SK-N-SH (cell line): ENCODE data around the gene TRIM3. TPM values are rescaled to one million over a fixed set of nuclear protein-coding genes. Genes with fewer than 3 reads are reported as not detected.
A peak's percentile ranks its signal among the peaks of the same experiment; 100 is the strongest.

Experiments used
- CTCF ChIA-PET: fragments of 300-600, 350-600 bp; formaldehyde crosslinking; extraction: SDS; loops from one replicate; lab custom pipeline; 2021; lab: Yijun Ruan, JAX
- POLR2A ChIA-PET: fragments of 350-600 bp; sonication (Branson Sonifier 250); formaldehyde crosslinking; extraction: SDS; loops from one replicate; lab custom pipeline; 2020; ENCODE audit warnings: antibody characterized with exemption, inconsistent platforms; lab: Yijun Ruan, JAX
- DNase-seq: peaks from one replicate; pipeline ENCODE4 v3.0.0; 2012
- H2AFZ ChIP-seq: fragments of 200-600 bp; sonication (generic); 2 replicates; pipeline ENCODE4 v1.8.1; 2016; ENCODE audit warnings: antibody characterized with exemption, mild to moderate bottlenecking, low read depth
- H3F3A ChIP-seq: fragments of 200-600 bp; sonication (generic); replicated peaks from 2 replicates; pipeline ENCODE3; 2016; ENCODE audit warnings: antibody characterized with exemption, mild to moderate bottlenecking; ENCODE audit not compliant: insufficient read depth
- H3K27ac ChIP-seq, 2 experiments: fragments of 200-500 bp in 1 of 2; fragments of 200-600 bp in 1 of 2; sonication (Bioruptor generic) in 1 of 2; sonication (generic), shearing (Covaris generic) in 1 of 2; 2 replicates each; pipeline versions ENCODE4 v1.5.1 to v1.6.1; 2014 to 2016; ENCODE audit warnings: low read depth in 2 of 2, inconsistent platforms in 1 of 2, low read length in 1 of 2, mild to moderate bottlenecking in 1 of 2, mixed read lengths in 1 of 2
- H3K27me3 ChIP-seq: fragments of 200-600 bp; sonication (generic), shearing (Covaris generic); 2 replicates; pipeline ENCODE4 v1.6.1; 2016; ENCODE audit warnings: mixed run types; ENCODE audit not compliant: insufficient read depth
- H3K36me3 ChIP-seq, 2 experiments: fragments of 200-500 bp in 1 of 2; fragments of 200-600 bp in 1 of 2; sonication (Bioruptor generic) in 1 of 2; sonication (generic) in 1 of 2; replicated peaks in 1 of 2; 2 replicates each; pipeline versions ENCODE3 to v1.5.1; 2014 to 2016; ENCODE audit warnings: low read length in 1 of 2, mild to moderate bottlenecking in 1 of 2; ENCODE audit not compliant: insufficient read depth in 2 of 2, control insufficient read depth in 1 of 2
- H3K4me1 ChIP-seq, 2 experiments: fragments of 200-500 bp in 1 of 2; fragments of 200-600 bp in 1 of 2; sonication (Bioruptor generic) in 1 of 2; sonication (generic), shearing (Covaris generic) in 1 of 2; 2 replicates each; pipeline versions ENCODE4 v1.5.1 to v1.6.1; 2014 to 2016; ENCODE audit warnings: low read depth in 1 of 2, low read length in 1 of 2, mixed run types in 1 of 2; ENCODE audit not compliant: insufficient read depth in 2 of 2, control insufficient read depth in 1 of 2
- H3K4me2 ChIP-seq: fragments of 200-600 bp; sonication (generic), shearing (Covaris generic); 2 replicates; pipeline ENCODE4 v1.6.1; 2017; ENCODE audit warnings: mixed run types
- H3K4me3 ChIP-seq, 2 experiments: fragments of 200-500 bp in 1 of 2; fragments of 200-600 bp in 1 of 2; sonication (Bioruptor generic) in 1 of 2; sonication (generic), shearing (Covaris generic) in 1 of 2; 2 replicates each; pipeline versions ENCODE4 v1.5.1 to v1.8.1; 2014 to 2016; ENCODE audit warnings: low read depth in 2 of 2, inconsistent platforms in 1 of 2, low read length in 1 of 2, mild to moderate bottlenecking in 1 of 2, mixed read lengths in 1 of 2, moderate library complexity in 1 of 2
- H3K79me2 ChIP-seq: fragments of 200-600 bp; sonication (generic); 2 replicates; pipeline ENCODE4 v1.8.1; 2017; ENCODE audit warnings: mild to moderate bottlenecking; ENCODE audit not compliant: insufficient read depth
- H3K9ac ChIP-seq: fragments of 200-600 bp; sonication (generic); 2 replicates; pipeline ENCODE4 v1.6.1; 2017; ENCODE audit warnings: mixed run types
- H3K9me2 ChIP-seq: fragments of 200-600 bp; sonication (generic); 2 replicates; pipeline ENCODE4 v1.6.1; 2017; ENCODE audit warnings: mixed run types
- H3K9me3 ChIP-seq: fragments of 200-600 bp; sonication (generic); 2 replicates; pipeline ENCODE4 v1.6.1; 2017; ENCODE audit warnings: mixed run types, mild to moderate bottlenecking, moderate library complexity
- H4K20me1 ChIP-seq: fragments of 200-600 bp; sonication (generic); 2 replicates; pipeline ENCODE4 v1.6.1; 2017; ENCODE audit warnings: mild to moderate bottlenecking, mixed run types; ENCODE audit not compliant: insufficient read depth
- FOSL2 ChIP-seq: IDR thresholded peaks from 2 replicates; pipeline ENCODE4 v1.4.0; 2012; ENCODE audit warnings: low read depth, mild to moderate bottlenecking, moderate library complexity, borderline replicate concordance
- JUND ChIP-seq: IDR thresholded peaks from 2 replicates; pipeline ENCODE4 v1.4.0; 2012
- MXI1 ChIP-seq: IDR thresholded peaks from 2 replicates; pipeline ENCODE4 v1.6.1; 2012; ENCODE audit warnings: mild to moderate bottlenecking, low read depth, low read length, improper control_type of control experiment
- NRF1 ChIP-seq: IDR thresholded peaks from 2 replicates; pipeline ENCODE4 v1.6.1; 2012; ENCODE audit warnings: low read depth, mild to moderate bottlenecking, low read length
- POLR2AphosphoS5 ChIP-seq: IDR thresholded peaks from 2 replicates; pipeline ENCODE4 v1.6.1; 2012; ENCODE audit warnings: low read depth, low read length
- RAD21 ChIP-seq: IDR thresholded peaks from 2 replicates; pipeline ENCODE4 v1.6.1; 2012; ENCODE audit warnings: mild to moderate bottlenecking, low read length
- SMC3 ChIP-seq: IDR thresholded peaks from 2 replicates; pipeline ENCODE4 v1.6.1; 2012; ENCODE audit warnings: low read depth, low read length, improper control_type of control experiment
- YY1 ChIP-seq: IDR thresholded peaks from 2 replicates; pipeline ENCODE4 v1.4.0; 2012; ENCODE audit warnings: low read depth, mild to moderate bottlenecking
- WGBS: methylation state at CpG from one replicate; pipeline ENCODE4 v1.1.6; 2017; ENCODE audit warnings: low lambda C conversion rate; 5-methylcytosine and 5-hydroxymethylcytosine counted together
- polyA plus RNA-seq, 3 experiments: library from polyadenylated mRNA; depleted of rRNA; stranded (reverse); fragments of >200 nt; gene quantifications; 2 replicates each; pipeline ENCODE4 v1.2.3, GENCODE V29; 2012
- TF ChIP-seq, protein P1 (sequence below): IDR thresholded peaks from 2 replicates; pipeline ENCODE4 v1.6.1; 2012; ENCODE audit warnings: mild to moderate bottlenecking, low read depth, low read length, moderate library complexity
- TF ChIP-seq, protein P2 (sequence below): fragments of 200-600 bp; sonication (generic); IDR thresholded peaks from 2 replicates; pipeline ENCODE4 v1.6.1; 2017; ENCODE audit warnings: antibody characterized with exemption, mild to moderate bottlenecking, moderate library complexity
- TF ChIP-seq, protein P3 (sequence below): IDR thresholded peaks from 2 replicates; pipeline ENCODE4 v1.4.0; 2012; ENCODE audit warnings: low read depth, borderline replicate concordance

TRIM3 gene
- polyA plus RNA-seq, 1 of the 3 experiments (the other 2 are of a cell fraction): 22.8 TPM

DNA sequence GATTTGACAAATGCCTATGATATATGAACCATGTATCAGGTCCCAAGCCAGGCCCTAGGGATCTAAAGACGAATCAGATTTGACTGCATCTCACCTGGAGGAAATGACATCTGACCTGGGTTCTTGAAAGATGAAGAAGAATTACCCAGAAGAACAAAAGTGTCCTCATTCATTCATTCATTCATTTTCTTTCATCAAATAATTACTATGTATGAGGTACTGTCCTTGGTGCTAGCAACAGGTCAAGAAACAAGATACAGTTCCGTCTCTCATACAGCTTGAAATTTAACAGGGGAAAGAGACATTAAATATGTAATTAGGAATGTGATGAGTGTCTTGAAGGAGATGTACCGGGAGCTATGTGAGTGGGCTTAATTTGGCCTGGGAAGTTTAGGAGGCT, 53.1 kb downstream of the TRIM3 start:
- Histone ChIP-seq H3K9me3 (no peaks in the 10 kb centered on the region), H3K4me1 (peaks cover 0 to 8% of the 10 kb centered on the region in 2 experiments; a peak in 1 of 4 replicates), H3K36me3 (no peaks in the 10 kb centered on the region), H3K27ac (no peak overlapping the region), H4K20me1 (no peaks in the 10 kb centered on the region), H3K9ac (no peak overlapping the region), H3F3A (no peaks in the 10 kb centered on the region), H2AFZ (no peak overlapping the region), H3K4me2 (no peak overlapping the region), H3K27me3 (no peaks in the 10 kb centered on the region), H3K9me2 (no peaks in the 10 kb centered on the region), H3K4me3 (no peak overlapping the region), H3K79me2 (0 out of 2 replicates have a peak, but pooled peaks cover 5% of the 10 kb centered on the region)
- ChIA-PET POLR2A (no interaction called here), CTCF (interaction anchor here (1.6 to 4.1 kb wide), 4 partner anchors 18 to 285 kb away, joined by 7 to 14 read pairs (median 10); no protein-coding TSS in a partner anchor)
- 90% methylated on average over 3 of the region's 3 CpGs for WGBS
- no peak for DNase-seq
- TF ChIP-seq, protein P1, sequence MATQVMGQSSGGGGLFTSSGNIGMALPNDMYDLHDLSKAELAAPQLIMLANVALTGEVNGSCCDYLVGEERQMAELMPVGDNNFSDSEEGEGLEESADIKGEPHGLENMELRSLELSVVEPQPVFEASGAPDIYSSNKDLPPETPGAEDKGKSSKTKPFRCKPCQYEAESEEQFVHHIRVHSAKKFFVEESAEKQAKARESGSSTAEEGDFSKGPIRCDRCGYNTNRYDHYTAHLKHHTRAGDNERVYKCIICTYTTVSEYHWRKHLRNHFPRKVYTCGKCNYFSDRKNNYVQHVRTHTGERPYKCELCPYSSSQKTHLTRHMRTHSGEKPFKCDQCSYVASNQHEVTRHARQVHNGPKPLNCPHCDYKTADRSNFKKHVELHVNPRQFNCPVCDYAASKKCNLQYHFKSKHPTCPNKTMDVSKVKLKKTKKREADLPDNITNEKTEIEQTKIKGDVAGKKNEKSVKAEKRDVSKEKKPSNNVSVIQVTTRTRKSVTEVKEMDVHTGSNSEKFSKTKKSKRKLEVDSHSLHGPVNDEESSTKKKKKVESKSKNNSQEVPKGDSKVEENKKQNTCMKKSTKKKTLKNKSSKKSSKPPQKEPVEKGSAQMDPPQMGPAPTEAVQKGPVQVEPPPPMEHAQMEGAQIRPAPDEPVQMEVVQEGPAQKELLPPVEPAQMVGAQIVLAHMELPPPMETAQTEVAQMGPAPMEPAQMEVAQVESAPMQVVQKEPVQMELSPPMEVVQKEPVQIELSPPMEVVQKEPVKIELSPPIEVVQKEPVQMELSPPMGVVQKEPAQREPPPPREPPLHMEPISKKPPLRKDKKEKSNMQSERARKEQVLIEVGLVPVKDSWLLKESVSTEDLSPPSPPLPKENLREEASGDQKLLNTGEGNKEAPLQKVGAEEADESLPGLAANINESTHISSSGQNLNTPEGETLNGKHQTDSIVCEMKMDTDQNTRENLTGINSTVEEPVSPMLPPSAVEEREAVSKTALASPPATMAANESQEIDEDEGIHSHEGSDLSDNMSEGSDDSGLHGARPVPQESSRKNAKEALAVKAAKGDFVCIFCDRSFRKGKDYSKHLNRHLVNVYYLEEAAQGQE: peak; percentile 71
- TF ChIP-seq POLR2AphosphoS5: no peak

DNA sequence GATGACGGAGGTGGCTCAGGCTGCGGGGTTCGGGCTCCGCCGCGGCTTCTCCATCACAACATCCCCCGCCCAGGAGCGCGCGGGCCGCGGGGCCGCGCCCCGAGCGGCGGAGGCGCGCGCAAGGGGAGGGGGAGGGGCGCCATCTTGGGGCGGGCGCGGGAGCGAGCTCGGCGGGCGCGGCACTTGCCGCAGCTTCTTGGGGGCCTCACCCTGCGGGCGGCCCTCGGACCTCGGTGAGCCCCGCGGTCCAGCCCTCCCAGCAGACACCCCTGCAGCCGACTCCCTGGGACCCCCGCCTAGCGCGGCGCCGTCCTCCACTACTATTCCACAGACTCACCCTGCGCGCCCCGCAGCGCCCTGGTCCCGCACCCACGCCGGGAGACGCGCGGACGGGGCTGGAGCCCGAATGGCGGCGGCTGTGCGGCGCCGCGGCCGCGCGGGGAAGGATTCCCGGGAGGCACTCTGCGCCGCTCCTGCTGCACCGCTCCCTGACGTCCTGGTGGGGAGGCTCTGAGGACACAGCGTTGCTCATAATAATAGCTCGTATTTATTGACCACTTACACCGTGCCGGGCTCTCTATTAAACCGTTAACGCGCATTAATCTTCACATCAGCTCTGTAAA, 54.6 kb downstream of the TRIM3 start, which contains the start of gene APBB1:
Gene APBB1 (minus strand): TSS at position 86 of the 623 bp plus-strand sequence. CDS start 7,747 bp downstream, outside the sequence.
- DNase-seq: peak; percentile 96
- H3K4me1 ChIP-seq: peaks cover 0 to 11% of the 10 kb centered on the region in 2 experiments; a peak in 1 of 4 replicates
- CTCF ChIA-PET: interaction anchor here (0.8 to 4.1 kb wide), 10 partner anchors 13 to 287 kb away, joined by 3 to 14 read pairs (median 8); no protein-coding TSS in a partner anchor
- no peaks in the 10 kb centered on the region for H4K20me1 ChIP-seq
- 0 out of 2 replicates have a peak, but pooled peaks cover 5% of the 10 kb centered on the region for H3K79me2 ChIP-seq
- H3K9me2 ChIP-seq: no peaks in the 10 kb centered on the region
- WGBS: 2% methylated on average over 14 of the region's 75 CpGs
- no peaks in the 10 kb centered on the region for H3F3A ChIP-seq
- H3K27me3 ChIP-seq: no peaks in the 10 kb centered on the region
- H2AFZ ChIP-seq: peak within 1 kb of the TSS; percentile 93
- TF ChIP-seq JUND: no peak
- TF ChIP-seq MXI1: peak; percentile 66
- TF ChIP-seq RAD21: peak; percentile 6; the same call in 1 of the 2 replicates
- TF ChIP-seq POLR2AphosphoS5: peak; percentile 37; the same call in 1 of the 2 replicates
- TF ChIP-seq NRF1: 0 out of 2 replicates have a peak, but pooled peaks have one; percentile 36
- no peak for TF ChIP-seq FOSL2
- TF ChIP-seq, protein P2, sequence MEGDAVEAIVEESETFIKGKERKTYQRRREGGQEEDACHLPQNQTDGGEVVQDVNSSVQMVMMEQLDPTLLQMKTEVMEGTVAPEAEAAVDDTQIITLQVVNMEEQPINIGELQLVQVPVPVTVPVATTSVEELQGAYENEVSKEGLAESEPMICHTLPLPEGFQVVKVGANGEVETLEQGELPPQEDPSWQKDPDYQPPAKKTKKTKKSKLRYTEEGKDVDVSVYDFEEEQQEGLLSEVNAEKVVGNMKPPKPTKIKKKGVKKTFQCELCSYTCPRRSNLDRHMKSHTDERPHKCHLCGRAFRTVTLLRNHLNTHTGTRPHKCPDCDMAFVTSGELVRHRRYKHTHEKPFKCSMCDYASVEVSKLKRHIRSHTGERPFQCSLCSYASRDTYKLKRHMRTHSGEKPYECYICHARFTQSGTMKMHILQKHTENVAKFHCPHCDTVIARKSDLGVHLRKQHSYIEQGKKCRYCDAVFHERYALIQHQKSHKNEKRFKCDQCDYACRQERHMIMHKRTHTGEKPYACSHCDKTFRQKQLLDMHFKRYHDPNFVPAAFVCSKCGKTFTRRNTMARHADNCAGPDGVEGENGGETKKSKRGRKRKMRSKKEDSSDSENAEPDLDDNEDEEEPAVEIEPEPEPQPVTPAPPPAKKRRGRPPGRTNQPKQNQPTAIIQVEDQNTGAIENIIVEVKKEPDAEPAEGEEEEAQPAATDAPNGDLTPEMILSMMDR: peak; percentile 19; the same call in 1 of the 2 replicates
- peak; percentile 67; the same call in 1 of the 2 replicates for TF ChIP-seq YY1
- TF ChIP-seq SMC3: no peak
- TF ChIP-seq, protein P3, sequence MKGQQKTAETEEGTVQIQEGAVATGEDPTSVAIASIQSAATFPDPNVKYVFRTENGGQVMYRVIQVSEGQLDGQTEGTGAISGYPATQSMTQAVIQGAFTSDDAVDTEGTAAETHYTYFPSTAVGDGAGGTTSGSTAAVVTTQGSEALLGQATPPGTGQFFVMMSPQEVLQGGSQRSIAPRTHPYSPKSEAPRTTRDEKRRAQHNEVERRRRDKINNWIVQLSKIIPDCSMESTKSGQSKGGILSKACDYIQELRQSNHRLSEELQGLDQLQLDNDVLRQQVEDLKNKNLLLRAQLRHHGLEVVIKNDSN: no peak
- TF ChIP-seq, protein P1: no peak; the same call in 1 of the 2 replicates
- H3K9me3 ChIP-seq: no peaks in the 10 kb centered on the region
- peak within 1 kb of the TSS; percentile 82 for H3K4me2 ChIP-seq
- peak within 1 kb of the TSS in 1 of 2 experiments; percentile 80; a peak in 2 of 4 replicates for H3K27ac ChIP-seq
- H3K9ac ChIP-seq: peak within 1 kb of the TSS; percentile 78
- no peaks in the 10 kb centered on the region for H3K36me3 ChIP-seq
- H3K4me3 ChIP-seq: peak within 1 kb of the TSS; percentile 74 to 77
- POLR2A ChIA-PET: interaction anchor here (0.6 to 1.8 kb wide), 21 partner anchors 7 to 227 kb away, joined by 3 to 9 read pairs (median 4); partner anchors contain the start of genes HPX, SMPD1, TAF10 and TRIM3
